RWPE2 (cell line): Measurements from ENCODE around the gene FAM177B.
A peak's percentile ranks its signal among the peaks of the same experiment; 100 is the strongest.

Experiments used
- ATAC-seq: fragments of 200-7000 bp; cut with Tn5 transposase; 3 replicates; pipeline ENCODE4 v1.9.1; 2021; ENCODE audit warnings: low read depth
- DNase-seq: peaks from one replicate; pipeline ENCODE4 v3.0.0-alpha.2; 2020; ENCODE audit warnings: low spot score
- H3K27ac ChIP-seq: fragments of 450-650 bp; 2 replicates; pipeline ENCODE4 v1.5.1; 2017; ENCODE audit warnings: mild to moderate bottlenecking; ENCODE audit not compliant: poor library complexity, severe bottlenecking
- H3K27me3 ChIP-seq: fragments of 250-450 bp; sonication (Bioruptor Pico); 2 replicates; pipeline ENCODE4 v1.5.1; 2021; ENCODE audit warnings: mild to moderate bottlenecking, moderate library complexity; ENCODE audit not compliant: insufficient read depth, poor library complexity, severe bottlenecking
- H3K36me3 ChIP-seq: fragments of 250-450 bp; sonication (Bioruptor Pico); 2 replicates; pipeline ENCODE4 v1.5.1; 2020; ENCODE audit warnings: low read depth, mild to moderate bottlenecking, moderate library complexity
- H3K4me1 ChIP-seq: fragments of 250-450 bp; sonication (Bioruptor Pico); 2 replicates; pipeline ENCODE4 v1.5.1; 2021; ENCODE audit warnings: mild to moderate bottlenecking, moderate library complexity; ENCODE audit not compliant: insufficient read depth, poor library complexity, severe bottlenecking
- H3K4me3 ChIP-seq: fragments of 250-450 bp; sonication (Bioruptor Pico); 2 replicates; pipeline ENCODE4 v1.5.1; 2021; ENCODE audit warnings: mild to moderate bottlenecking, moderate library complexity; ENCODE audit not compliant: severe bottlenecking
- H3K9me3 ChIP-seq: fragments of 250-450 bp; sonication (Bioruptor Pico); 2 replicates; pipeline ENCODE4 v1.5.1; 2021; ENCODE audit warnings: mild to moderate bottlenecking, moderate library complexity; ENCODE audit not compliant: severe bottlenecking
- CTCF ChIP-seq: fragments of 450-650 bp; IDR thresholded peaks from one replicate; pipeline ENCODE4 v1.5.1; 2017; ENCODE audit warnings: mild to moderate bottlenecking, moderate library complexity; ENCODE audit not compliant: poor library complexity, severe bottlenecking

FAM177B gene

GRCh38 chr1:222750651-222751050, 13.6 kb downstream of the FAM177B start:
- Histone ChIP-seq H3K9me3 (no peaks in the 10 kb centered on the region), H3K27ac (no peak overlapping the region), H3K4me1 (no peaks in the 10 kb centered on the region), H3K36me3 (no peaks in the 10 kb centered on the region), H3K27me3 (no peaks in the 10 kb centered on the region), H3K4me3 (no peak overlapping the region)
- DNase-seq (no peak), ATAC-seq (no peak)
- TF ChIP-seq CTCF, result no peak

GRCh38 chr1:222751255-222751654, 14.3 kb downstream of the FAM177B start:
- no peak for TF ChIP-seq CTCF
- no peak for ATAC-seq
- H3K27me3 ChIP-seq, result no peaks in the 10 kb centered on the region

GRCh38 chr1:222754366-222755139, 17.6 kb downstream of the FAM177B start:
- no peaks in the 10 kb centered on the region for H3K36me3 ChIP-seq

More at GRCh38 chr1:222751255-222751654, 14.3 kb downstream of the FAM177B start:
- Histone ChIP-seq H3K4me1 (no peaks in the 10 kb centered on the region), H3K27ac (no peak overlapping the region), H3K36me3 (no peaks in the 10 kb centered on the region), H3K9me3 (no peaks in the 10 kb centered on the region), H3K4me3 (no peak overlapping the region)
- no peak for DNase-seq

GRCh38 chr1:222757646-222758268, 20.8 kb downstream of the FAM177B start:
- Histone ChIP-seq H3K4me1 (no peaks in the 10 kb centered on the region), H3K27ac (no peak overlapping the region), H3K36me3 (no peaks in the 10 kb centered on the region), H3K9me3 (no peaks in the 10 kb centered on the region), H3K27me3 (no peaks in the 10 kb centered on the region), H3K4me3 (no peak overlapping the region)
- ATAC-seq (no peak), DNase-seq (no peak)
- no peak for TF ChIP-seq CTCF

More at GRCh38 chr1:222754366-222755139, 17.6 kb downstream of the FAM177B start:
- no peak for TF ChIP-seq CTCF
- ATAC-seq, result peak; percentile 61; the same call in 2 of the 3 replicates
- Histone ChIP-seq H3K9me3 (no peaks in the 10 kb centered on the region), H3K27ac (no peak overlapping the region), H3K4me1 (no peaks in the 10 kb centered on the region), H3K4me3 (no peak overlapping the region), H3K27me3 (no peaks in the 10 kb centered on the region)
- DNase-seq, result no peak
